GM21367 (cell line): ENCODE measurements around the gene CEP112.
"Not testable (repeated sequence)": the region's sequence is repeated elsewhere in the genome, so short reads cannot be mapped to it uniquely, and the experiment has no call there.

Source experiments
- ATAC-seq: cut with Tn5 transposase; IDR thresholded peaks from one replicate; pipeline ENCODE4 v1.9.1; 2021; ENCODE audit not compliant: unreplicated experiment

Gene CEP112

DNA sequence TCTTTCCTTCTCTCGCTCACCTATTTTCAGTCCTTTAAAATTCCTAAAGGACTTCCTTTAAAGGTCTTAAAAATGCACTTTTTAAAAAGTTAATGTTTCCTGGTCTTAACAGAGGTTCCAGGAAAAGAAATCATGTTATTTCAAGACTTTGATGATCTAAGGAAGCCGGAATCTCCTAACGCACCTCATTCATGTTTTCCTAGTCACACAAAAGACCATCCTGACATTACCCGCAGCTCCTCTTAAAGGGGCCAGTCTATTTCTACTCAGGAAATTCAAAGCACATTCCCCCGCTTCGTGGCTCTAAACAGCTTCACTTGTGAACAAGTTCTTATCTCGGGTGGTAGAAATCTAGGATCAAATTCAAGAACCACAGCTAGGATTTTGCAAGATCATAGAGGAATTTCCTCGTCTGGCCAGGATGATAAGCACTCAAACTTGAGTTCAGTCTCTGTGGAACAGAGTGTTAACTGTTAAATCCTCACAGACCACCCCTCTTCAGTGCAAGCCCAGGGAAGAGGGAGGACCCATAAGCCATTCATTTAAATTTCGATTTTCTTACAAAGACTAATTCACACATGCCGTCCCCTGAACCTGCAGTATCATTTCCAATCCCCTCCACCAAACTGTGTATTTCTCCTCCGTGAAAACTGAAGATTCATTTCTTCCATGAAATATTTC, 493.4 kb downstream of the CEP112 start:
- no peak for ATAC-seq

DNA sequence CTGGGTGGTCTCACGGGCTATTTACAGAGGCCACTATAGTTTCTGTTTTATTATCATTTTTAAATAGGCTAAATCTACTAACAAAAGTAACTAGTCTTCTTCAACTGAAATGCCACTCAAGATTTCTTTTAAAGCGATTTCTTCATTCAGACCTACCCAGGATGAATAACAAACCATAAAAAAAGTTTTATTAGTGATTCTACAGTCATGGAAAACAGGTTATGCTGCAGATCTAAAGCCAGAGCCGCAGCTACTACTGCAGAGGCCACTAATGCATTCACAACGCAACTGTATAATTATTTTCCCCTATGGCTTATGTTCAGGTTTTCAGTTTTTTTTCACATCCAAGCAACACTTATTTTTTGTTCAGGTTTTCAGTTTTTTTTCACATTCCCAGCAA, 494.3 kb downstream of the CEP112 start:
- no peak for ATAC-seq

DNA sequence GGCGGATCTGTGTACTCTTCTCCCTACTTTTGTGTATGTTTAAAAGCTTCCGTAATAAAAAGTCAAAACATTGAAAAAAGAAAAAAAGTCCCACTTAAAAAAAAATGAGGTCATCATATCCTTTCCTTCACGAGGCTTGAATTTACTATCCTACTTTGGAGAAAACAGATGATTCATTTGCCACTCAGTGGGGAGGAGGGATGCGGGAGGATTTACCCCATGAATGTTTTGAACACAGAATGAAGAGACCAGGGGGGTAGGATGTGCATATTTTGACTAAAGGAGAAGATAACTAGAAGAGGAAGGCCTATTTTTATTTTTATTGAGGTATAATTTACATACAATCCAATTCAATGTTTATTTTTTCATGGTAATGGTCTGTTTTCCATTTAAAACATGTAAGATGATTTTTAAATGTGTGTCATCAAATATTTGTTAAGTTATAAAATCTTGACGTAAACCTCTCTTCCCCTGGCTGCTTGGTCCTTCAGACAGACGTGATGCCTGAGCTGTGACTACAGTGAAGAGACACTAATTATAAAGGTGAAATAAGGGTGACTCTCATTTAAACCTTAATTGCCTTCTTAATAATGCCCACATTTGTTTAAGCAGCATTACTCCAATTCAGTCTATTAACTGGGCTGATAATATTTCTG, 495.1 kb downstream of the CEP112 start:
- no peak for ATAC-seq

DNA sequence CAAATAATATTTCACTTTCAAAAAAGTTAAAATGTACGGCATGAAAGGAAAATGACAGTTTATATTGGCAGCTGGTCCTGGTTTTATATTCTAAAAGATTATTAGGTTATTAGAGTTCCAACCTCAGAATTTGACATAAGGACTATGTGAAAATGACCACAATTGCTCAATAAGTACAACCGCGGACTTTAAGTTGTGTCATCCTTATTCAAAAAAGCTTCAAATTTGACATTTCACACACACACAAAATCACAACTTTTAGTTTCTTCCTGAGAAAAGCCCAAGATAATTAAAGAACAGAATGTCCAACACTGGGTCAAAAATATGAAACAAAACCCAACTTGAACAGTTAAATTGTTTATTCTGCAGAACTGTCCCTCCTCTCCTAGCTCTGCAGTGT, 497.3 kb downstream of the CEP112 start:
- no peak for ATAC-seq

DNA sequence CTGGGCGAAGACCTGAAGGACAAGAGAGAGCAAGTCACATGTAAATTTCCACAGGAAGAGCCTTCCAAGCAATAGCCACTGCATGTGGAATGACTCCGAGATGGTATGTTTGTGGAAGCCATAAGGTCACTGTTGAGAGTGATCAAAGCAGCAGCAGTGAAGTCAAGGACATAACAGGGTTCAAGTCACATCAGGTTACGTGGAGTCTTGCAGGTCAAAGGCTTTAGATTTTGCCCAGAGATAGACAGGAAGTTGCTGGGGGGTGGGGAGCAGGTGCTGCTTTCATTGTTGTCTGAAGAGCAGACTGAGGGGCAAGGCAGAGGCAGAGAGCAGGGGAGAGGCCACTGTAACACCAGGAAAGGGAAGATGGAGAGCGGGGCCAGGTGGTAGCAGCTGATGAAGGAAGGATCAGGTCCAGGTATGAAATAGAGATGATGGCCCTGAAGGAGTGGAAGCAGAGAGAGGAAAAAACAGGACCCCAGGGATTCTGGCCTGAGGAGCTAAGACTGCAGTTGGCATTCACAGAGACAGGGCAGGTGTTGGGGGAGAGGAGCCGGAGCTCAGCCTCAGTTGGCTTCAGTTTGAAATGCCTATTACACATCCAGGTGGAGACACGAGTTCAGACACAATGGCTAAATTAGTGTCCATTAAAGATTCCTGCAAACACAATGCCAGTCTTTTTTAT, 501.2 kb downstream of the CEP112 start:
- ATAC-seq = no peak

DNA sequence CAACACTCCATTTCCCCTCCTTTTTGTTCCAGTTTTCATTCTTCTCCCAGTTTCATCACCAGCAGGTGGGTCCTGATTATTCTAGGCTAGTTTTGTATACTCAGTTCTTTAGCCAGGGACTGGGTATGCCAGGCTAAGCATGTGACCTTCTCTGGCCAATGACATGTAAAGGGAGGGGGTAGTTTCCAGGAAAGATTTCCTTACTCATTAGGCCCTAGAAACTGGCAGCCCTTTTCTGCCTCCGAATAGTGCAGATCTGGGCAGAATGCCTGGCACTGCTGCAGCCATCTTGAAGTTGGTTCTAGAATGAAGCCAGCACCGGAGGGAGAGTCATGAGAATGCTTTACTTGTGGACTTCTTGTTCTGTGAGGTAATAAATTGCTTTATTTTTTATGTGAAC, 503.6 kb downstream of the CEP112 start:
- no peak for ATAC-seq

DNA sequence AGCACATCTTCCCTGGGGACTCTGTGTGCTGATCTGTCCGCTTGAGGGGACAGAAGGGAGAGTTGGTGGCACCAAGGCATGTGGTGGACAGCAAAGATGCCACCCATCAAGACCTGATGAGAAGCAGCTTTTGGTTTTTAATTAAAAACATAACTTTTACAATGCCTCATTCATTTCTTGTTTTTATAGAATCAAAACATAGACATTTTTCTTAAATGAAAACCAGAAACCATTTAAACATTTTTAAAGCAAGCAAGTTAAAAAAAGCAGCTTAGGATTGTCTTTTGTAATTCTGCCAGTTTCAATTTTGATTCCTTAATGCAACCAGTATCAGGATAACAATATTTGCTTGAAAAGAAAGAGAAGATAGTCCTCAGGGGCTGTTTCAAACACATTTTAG, 506.8 kb downstream of the CEP112 start:
- no peak for ATAC-seq

DNA sequence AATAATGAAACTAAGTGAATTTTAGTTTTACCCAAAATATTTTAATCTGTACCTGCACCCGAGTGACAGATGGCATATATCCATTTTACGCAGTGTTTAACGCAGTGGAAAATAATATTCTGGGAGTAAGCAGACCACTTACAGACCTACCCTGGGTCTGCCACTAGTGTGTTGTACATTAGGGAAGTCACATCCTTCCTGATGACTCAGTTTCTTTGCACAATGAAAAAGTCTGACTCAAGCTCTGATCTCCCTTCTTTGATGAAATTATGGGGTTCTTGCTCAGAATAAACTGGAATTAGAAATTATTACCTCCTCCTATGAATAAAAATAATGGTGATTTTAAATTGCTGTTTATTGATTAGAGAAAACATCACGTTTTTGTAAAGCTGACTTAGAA, 507.3 kb downstream of the CEP112 start:
- no peak for ATAC-seq

DNA sequence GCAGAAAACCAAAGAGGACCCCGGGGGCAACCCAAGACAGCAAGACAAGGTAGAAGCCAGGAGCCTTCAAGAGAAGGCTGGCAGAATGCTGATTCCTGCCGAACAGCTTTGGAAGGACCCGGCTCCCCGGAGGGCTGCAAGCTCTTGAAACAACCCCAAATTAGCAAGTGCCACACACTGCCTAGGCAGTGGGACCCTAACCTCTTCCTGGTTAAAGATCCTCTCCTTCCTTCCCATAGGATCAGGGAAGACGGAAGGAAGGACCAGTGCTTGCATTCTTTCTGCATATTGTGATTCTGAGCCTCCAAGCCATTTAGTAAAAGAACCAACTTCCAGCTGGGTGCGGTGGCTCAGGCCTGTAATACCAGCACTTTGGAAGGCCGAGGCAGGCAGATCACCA, 508.5 kb downstream of the CEP112 start:
- no peak for ATAC-seq

DNA sequence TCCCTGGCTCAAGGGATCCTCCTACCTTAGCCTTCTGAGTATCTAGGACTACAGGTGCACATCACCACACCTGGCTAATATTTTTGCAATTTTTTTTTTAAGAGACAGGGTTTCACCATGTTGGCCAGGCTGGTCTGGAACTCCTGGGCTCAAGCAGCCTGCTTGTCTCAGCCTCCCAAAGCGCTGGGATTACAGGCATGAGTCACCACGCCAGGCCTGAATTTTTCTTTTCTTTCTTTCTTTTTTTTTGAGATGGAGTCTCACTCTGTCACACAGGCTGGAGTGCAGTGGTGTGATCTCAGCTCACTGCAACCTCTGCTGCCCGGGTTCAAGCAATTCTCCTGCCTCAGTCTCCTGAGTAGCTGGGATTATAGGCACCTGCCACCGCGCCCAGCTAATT, 510.2 kb downstream of the CEP112 start:
- not testable (repeated sequence) for ATAC-seq

DNA sequence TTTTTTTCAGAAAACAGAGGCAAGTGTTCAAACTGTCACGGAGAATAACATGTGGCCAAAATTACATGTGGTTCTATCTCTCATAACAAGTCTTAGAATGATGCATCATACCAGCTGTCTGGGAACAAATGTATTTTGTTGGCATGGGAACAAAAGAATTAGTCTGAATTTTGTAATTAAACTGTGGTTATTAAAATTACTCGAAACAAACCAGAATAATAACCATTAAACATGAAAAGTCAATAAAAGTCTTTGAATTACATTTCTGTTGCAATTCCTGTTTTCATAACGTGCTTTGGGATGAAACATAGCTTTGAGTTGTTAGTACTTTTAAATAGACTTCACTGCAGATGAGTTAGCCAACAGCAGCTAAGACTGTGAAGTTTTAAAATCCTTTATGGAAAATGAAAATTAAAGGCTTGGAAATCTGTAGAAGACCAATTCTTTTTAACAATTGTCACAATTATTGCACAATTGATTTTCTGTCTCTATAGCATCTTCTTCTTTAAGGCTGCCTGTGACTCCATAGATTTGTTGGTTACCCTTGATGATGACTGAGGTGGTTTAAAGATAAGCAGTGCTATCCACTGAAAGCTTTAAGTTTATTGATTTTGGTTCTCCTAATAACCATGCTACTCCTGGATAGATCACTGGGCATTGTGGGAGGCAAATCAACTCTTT, 512.6 kb downstream of the CEP112 start:
- no peak for ATAC-seq

DNA sequence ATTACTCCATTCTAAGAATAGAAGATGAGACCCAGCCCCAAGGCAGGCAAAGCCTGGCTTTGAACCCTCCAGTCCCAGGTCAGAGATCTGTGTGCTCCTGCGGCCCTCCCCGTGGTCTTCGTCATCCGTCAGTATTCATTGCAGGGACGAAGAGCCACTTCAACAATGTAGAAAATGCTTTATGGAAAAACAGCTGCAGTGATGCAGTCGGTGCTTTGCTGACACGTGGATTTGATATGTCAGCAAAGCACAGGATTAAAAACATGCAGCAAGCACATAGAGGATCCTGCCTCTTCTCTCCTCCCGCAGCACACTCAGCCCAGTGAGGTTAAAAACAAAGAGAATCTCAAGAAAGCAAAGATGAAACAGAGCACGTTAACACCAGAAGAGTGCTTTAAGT, 513.4 kb downstream of the CEP112 start:
- no peak for ATAC-seq

DNA sequence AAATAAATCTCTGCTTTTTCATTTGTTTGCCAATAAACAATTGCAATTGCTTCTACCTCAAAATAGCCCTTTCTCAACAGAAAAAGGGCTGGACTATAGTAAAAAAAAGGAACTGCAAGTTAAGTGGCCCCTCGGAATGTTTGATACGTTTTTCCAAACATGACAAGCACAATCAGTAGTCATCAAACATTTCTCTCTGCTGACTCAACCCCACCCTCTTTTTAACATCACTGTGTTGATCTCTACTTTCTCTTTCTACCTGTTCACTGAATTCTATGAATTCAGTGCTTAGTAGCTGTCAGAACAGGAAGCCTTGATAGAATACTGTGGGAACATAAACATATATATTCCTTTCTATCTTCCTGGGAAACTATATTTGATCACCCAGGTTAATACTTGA, 514.0 kb downstream of the CEP112 start:
- no peak for ATAC-seq

DNA sequence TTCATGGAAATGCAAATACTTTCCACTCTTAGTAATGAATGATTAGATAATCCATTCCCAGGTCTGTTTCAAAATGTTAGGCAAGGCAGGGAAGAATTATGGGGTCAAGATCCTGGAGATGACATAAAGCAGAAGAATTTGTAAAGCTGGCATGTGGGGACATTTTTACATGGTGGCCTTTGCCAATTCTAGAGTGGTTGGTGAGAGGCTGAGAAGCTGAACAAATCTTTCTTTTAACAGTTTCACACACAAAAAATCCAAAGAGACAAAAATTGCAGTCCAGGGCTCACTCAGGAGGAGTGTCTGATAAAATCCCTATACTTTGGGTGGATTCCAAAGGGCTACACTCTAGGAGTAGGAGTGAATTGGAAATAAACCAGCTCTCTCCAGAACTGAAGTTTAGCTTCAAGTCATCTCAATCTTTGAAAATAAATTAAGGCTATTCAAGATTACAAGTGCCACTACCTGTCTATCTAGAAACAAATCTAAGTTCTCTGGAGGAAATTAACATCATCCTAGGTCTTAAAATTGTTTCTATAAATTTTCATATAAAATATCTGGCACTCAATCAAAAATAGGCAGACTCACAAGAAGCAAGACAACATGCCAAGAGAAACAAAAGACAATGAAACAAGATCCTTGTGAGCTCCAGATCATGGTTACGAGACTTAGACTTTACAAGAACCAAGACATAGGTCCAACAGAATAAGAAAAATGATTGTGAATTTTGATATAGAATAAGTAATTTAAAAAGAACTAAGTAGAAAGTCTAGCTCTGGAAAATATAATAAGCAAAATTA, 517.5 kb downstream of the CEP112 start:
- no peak for ATAC-seq

DNA sequence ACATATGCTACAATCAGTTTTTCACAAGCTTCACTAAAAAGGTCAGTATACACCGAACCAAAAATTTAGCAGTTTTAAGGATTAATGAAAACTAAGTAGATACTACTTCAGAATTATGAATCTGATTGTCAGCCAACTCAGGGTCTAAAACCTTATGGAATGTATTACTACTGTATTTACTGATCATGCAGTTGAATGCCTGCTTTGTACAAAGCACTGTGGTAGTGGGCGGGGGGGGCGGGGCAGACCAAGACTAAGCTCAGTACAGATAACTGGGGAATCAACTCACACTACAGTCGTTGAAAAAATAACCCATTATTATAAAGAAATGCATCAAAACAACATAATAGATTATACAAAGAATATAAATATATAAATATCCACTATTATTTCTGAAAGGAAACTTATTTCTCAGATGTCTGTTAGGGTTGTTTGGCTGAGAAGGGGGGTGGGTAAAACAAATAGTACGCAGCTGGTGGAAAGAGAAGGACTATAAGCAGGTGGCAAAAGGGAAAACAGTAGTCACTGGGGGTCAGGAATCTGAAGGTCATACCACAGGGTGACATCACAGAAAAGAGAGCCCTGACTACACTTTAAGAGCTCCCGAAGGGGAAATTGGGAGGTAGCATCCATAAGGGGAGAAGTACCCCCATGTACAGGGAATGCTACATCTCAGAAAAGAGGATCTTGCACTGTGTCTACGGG, 521.1 kb downstream of the CEP112 start:
- no peak for ATAC-seq

DNA sequence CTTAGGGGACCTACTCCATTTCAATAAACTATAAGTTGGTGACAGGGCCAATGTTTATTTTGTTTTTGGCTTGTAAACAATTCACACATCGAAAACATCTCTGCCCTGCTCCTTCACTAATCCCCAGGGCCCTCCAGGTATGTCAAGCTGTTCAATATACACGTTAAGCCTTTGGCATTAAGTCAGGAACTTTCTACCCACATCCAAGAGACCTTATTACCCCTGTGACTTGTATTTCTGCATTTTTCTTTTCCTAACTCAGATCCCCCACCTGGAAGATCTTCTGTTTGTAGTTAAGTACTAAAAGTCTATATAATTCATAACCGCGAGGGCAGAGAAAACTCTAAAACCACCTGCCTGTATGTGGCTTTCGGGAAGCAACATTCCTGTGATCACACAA, 523.7 kb downstream of the CEP112 start:
- no peak for ATAC-seq

DNA sequence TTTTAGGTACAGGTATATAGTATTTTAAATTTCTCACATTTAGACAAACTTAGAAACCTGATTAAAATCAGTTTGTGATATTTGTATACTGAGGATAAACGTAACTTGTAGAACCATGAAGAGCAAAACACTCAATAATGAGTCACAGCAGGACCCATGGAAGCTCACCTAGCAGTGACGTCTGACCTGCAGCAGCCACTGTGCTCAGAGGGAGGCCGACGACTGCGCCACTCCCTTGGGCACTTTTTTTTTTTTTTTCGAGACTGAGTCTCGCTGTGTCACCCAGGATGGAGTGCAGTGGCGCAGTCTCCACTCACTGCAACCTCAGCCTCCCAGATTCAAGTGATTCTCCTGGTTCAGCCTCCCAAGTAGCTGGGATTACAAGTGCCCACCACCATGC, 524.3 kb downstream of the CEP112 start:
- ATAC-seq = no peak

DNA sequence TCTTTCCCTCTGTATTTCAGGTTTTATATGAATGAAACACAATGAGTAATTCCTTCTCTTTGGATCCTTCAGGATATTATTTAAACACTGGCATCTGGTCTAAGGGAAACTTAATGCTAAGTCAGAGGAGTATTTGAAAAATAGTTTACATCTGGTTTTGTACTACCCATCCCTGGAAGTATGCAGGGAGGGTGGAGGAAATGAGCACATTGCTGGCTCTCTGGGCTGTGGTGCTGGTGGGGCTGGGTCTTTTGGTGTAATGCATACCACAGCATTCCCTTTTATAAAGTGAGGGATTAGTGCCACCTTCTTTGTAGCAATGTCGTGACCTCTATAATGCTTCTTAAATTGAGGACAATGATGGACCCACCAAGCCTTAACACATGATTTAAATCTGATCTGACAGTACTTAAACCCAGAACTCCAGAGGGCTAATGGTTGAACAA, 525.0 kb downstream of the CEP112 start:
- ATAC-seq = no peak

DNA sequence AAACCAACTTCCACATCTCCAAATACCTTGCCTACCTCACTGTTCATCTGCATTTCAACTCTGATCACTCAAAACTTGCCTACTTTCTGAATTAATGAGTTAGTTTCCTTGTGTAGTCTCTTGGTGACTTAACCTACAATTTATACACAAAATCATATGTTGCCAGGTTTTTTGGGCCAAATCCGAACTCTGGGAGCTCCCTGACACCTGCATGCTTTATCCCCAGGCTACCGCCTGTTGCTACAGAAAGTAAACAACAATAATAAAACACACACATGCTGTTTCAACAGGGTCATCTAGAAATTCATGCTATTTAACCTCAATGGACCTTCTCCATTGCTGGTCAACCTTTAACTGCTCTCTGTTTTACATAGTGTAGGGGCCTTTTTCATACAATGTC, 526.0 kb downstream of the CEP112 start:
- ATAC-seq = no peak

DNA sequence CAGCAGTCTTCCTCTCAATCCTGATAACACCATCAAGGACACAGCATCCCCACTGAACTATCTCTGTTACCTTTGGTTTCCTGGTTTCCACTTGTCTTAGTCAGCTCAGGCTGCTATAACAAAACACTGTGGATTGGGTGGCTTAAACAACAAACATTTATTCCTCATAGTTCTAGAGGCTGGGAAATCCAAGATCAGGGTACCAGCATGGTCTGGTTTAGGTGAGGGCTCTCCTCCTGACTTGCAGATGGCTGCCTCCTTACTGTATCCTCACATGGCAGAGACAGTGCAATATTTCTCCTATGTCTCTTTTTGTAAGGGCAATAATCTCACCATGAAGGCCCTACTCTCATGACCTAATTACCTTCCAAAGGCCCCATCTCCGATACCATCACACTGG, 527.2 kb downstream of the CEP112 start:
- no peak for ATAC-seq
